Esophagus mucosa (tissue), 1 donor: Measurements from ENCODE around the gene ABHD15. TPM values are rescaled to one million over a fixed set of nuclear protein-coding genes. Genes with fewer than 3 reads are reported as not detected.

Experiments used
- ATAC-seq: fragments of 200-7000 bp; cut with Tn5 transposase; one replicate; pipeline ENCODE4 v1.9.1; 2020
- total RNA-seq: library from RNA; stranded (reverse); gene quantifications from one replicate; pipeline ENCODE4 v1.2.4, GENCODE V29; 2023
- donor health status: DM: yes; HTN: yes; CAD: no.

The ABHD15 gene
- total RNA-seq, 1 donor from 2014 or later, result 2.5 TPM

- ATAC-seq, result no peak
Measured at GRCh38 chr17:29582254-29582765, 15.5 kb upstream of the ABHD15 start.

- peak; percentile 87 for ATAC-seq
Measured at GRCh38 chr17:29581583-29582253, 14.9 kb upstream of the ABHD15 start.

GRCh38 chr17:29579866-29580771 lies 13.3 kb upstream of the ABHD15 start:
- ATAC-seq, result peak; percentile 71

- ATAC-seq, result no peak
Measured at GRCh38 chr17:29578626-29579485, 12.0 kb upstream of the ABHD15 start.

- ATAC-seq, result no peak
Measured at GRCh38 chr17:29577385-29578211, 10.8 kb upstream of the ABHD15 start.

GRCh38 chr17:29577001-29577370 lies 10.1 kb upstream of the ABHD15 start:
- no peak for ATAC-seq

- no peak for ATAC-seq
Measured at GRCh38 chr17:29576214-29577000, 9.6 kb upstream of the ABHD15 start.

GRCh38 chr17:29575511-29576213 lies 8.8 kb upstream of the ABHD15 start:
- ATAC-seq, result no peak

GRCh38 chr17:29574732-29575510 lies 8.1 kb upstream of the ABHD15 start:
- no peak for ATAC-seq

- no peak for ATAC-seq
Measured at GRCh38 chr17:29573871-29574731, 7.3 kb upstream of the ABHD15 start.

GRCh38 chr17:29573558-29573869 lies 6.7 kb upstream of the ABHD15 start:
- no peak for ATAC-seq

GRCh38 chr17:29572691-29573557 lies 6.1 kb upstream of the ABHD15 start:
- ATAC-seq, result no peak

- ATAC-seq, result no peak
Measured at GRCh38 chr17:29571883-29572681, 5.2 kb upstream of the ABHD15 start.

GRCh38 chr17:29571486-29571882 lies 4.6 kb upstream of the ABHD15 start:
- ATAC-seq, result no peak

- ATAC-seq, result no peak
Measured at GRCh38 chr17:29570521-29570920, 3.7 kb upstream of the ABHD15 start.

- ATAC-seq, result peak; percentile 23
Measured at GRCh38 chr17:29569245-29569950, 2.6 kb upstream of the ABHD15 start.
